ENCODE measurements around the gene ARRB1. TPM values are rescaled to one million over a fixed set of nuclear protein-coding genes. Genes with fewer than 3 reads are reported as not detected.

ARRB1 gene
- total RNA-seq, 1 experiment from 2014 or later = 219 TPM

DNA sequence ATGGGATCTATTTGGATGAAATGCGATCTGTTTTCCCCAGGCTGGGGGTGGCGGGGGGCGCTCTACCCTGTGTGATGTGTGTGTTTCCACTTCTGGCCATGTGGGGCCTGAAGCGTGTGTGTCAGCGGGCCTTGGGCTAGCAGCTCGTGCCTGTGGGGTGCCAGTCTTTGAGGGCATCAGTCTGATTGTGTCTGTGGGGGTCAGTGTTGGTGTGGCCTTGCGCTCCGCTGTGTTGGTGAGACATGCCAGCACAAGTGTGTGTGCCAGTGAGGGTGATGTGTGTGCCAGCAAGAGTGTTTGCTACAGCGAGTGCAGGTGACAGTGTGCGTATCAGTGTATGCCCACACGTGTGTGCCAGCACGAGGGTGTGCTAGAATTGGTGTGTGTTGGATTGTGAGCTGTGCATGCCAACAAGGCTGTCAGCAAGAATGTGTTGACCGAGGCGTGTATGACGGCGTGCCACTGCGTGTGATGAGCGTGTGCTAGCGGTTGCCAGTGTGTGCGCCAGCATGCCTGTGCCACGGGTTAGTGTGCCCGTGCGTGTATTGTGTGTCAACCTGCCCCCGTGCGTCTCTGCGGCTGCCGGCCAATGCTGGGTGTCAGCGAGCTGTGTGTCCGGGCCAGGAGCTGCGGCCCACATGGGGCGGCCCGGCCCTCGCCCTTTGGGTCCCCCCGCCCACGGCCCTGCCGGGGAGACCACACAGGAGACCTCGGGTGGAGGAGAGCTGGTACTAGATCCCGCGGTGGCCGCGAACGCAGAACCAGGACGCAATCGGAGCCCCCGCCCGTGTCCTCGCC is 519 bp downstream of the ARRB1 start:
- Histone ChIP-seq H3K36me3 (ENCODE audit: control insufficient read depth, insufficient read depth, low read length) (no peaks in the 10 kb centered on the region; the same call in 1 of the 2 replicates), H3K27me3 (ENCODE audit: control insufficient read depth, insufficient read depth, low read length) (no peaks in the 10 kb centered on the region), H3K27ac (ENCODE audit: low read length) (peak overlapping the region; percentile 96), H3K4me1 (ENCODE audit: control insufficient read depth, insufficient read depth, low read length) (peaks cover 57% of the 10 kb centered on the region), H3K9me3 (ENCODE audit: control insufficient read depth, insufficient read depth, low read depth, low read length) (no peaks in the 10 kb centered on the region), H3K4me3 (ENCODE audit: low read depth in 2 of 2, low read length in 2 of 2) (peak overlapping the region; percentile 60 to 85)
- no TSS peak for BruUV-seq (replicated peaks)
- no peak for DNase-seq (ENCODE audit: low read depth, low spot score)
- peak; percentile 49 for ATAC-seq
- TF ChIP-seq REST (IDR thresholded peaks at IDR 0.05; ENCODE audit: insufficient read depth in 1 of 2, low read depth in 2 of 2, low read length in 1 of 2) (0 out of 4 replicates have a peak, but pooled peaks of 1 of the 2 experiments have one; percentile 16), SIN3A (IDR thresholded peaks at IDR 0.05; ENCODE audit: borderline replicate concordance, insufficient read depth, low read depth, low read length) (peak; percentile 72; the same call in 1 of the 2 replicates)
- TF ChIP-seq, protein P1, sequence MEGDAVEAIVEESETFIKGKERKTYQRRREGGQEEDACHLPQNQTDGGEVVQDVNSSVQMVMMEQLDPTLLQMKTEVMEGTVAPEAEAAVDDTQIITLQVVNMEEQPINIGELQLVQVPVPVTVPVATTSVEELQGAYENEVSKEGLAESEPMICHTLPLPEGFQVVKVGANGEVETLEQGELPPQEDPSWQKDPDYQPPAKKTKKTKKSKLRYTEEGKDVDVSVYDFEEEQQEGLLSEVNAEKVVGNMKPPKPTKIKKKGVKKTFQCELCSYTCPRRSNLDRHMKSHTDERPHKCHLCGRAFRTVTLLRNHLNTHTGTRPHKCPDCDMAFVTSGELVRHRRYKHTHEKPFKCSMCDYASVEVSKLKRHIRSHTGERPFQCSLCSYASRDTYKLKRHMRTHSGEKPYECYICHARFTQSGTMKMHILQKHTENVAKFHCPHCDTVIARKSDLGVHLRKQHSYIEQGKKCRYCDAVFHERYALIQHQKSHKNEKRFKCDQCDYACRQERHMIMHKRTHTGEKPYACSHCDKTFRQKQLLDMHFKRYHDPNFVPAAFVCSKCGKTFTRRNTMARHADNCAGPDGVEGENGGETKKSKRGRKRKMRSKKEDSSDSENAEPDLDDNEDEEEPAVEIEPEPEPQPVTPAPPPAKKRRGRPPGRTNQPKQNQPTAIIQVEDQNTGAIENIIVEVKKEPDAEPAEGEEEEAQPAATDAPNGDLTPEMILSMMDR (IDR thresholded peaks at IDR 0.05) = no peak; the same call in 1 of the 2 replicates
- ChIA-PET CTCF (interaction anchor here (0.5 kb wide), 1 partner anchor 22 kb away, joined by 7 read pairs; no protein-coding TSS in a partner anchor), POLR2A (no interaction called here)
- intact Hi-C loops (cut with micrococcal nuclease; ENCODE audit: unreplicated experiment) (no loop called here), in situ Hi-C loops (cut with HindIII; ENCODE audit: low pct_unique_long_range_greater_than_20kb, low sequenced_read_pairs) (no loop called here)

DNA sequence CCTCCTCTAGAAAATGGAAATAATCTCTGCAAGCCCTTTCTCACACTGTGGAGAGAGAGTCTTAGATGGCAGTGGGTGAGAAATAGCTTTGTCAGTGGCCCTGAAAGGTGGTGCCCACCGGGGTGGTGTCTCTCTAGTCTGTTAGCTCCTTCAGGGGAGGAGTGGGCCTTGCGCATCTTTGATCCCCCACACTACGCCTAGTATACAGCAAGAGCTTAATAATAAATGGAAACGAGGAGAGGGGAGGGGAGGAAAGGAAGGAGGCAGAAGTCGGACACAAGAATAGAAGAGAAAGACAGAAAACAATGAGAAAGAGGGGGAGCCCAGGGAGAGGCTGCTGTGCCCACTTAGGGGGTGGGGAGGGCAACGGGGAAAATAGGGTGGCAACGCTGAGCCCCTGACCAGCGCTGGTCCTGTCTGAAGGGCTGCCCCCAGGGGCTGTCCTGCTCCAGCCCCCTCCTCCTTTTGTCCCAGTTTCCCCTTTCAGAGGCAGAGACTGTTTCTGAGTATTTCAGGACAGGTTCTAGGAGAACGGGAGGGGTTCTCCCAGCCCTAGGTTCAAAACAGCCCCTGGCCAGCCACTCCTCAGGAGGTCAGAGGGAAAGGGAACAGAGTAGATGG is 1.2 kb downstream of the ARRB1 start:
- POLR2A ChIA-PET = interaction anchor here (0.5 to 0.6 kb wide), 2 partner anchors 9 to 23 kb away, joined by 3 read pairs; no protein-coding TSS in a partner anchor
- Histone ChIP-seq H3K36me3 (ENCODE audit: control insufficient read depth, insufficient read depth, low read length) (no peaks in the 10 kb centered on the region; the same call in 1 of the 2 replicates), H3K27ac (ENCODE audit: low read length) (peak overlapping the region; percentile 96), H3K9me3 (ENCODE audit: control insufficient read depth, insufficient read depth, low read depth, low read length) (no peaks in the 10 kb centered on the region), H3K27me3 (ENCODE audit: control insufficient read depth, insufficient read depth, low read length) (no peaks in the 10 kb centered on the region), H3K4me1 (ENCODE audit: control insufficient read depth, insufficient read depth, low read length) (peaks cover 64% of the 10 kb centered on the region), H3K4me3 (ENCODE audit: low read depth in 2 of 2, low read length in 2 of 2) (peak overlapping the region; percentile 60 to 85)
- no peak for TF ChIP-seq REST (IDR thresholded peaks at IDR 0.05; ENCODE audit: insufficient read depth in 1 of 2, low read depth in 2 of 2, low read length in 1 of 2)
- TF ChIP-seq, protein P1 (IDR thresholded peaks at IDR 0.05) = no peak
- no peak for TF ChIP-seq POLR2AphosphoS5 (IDR thresholded peaks at IDR 0.05; ENCODE audit: low read depth, low read length)
- TF ChIP-seq TCF7L2 (IDR thresholded peaks at IDR 0.05; ENCODE audit: low read depth, low read length) = no peak
- no peak for TF ChIP-seq SIN3A (IDR thresholded peaks at IDR 0.05; ENCODE audit: borderline replicate concordance, insufficient read depth, low read depth, low read length)
- CTCF ChIA-PET = no interaction called here
- DNase-seq (ENCODE audit: low read depth, low spot score) (no peak), ATAC-seq (no peak)
- in situ Hi-C loops (cut with HindIII; ENCODE audit: low pct_unique_long_range_greater_than_20kb, low sequenced_read_pairs) = no loop called here
- intact Hi-C loops (cut with micrococcal nuclease; ENCODE audit: unreplicated experiment) = no loop called here
- BruUV-seq (replicated peaks) = no TSS peak
